Heart left ventricle (tissue), 16 donors: ENCODE measurements around the gene HTRA1. TPM values are rescaled to one million over a fixed set of nuclear protein-coding genes. Genes with fewer than 3 reads are reported as not detected.

Experiments used
- ATAC-seq, 4 donors: fragments of 200-7000 bp; cut with Tn5 transposase; one replicate each; pipeline ENCODE4 v1.9.1; 2020 to 2022; ENCODE audit warnings: moderate library complexity in 4 of 4, mild to moderate bottlenecking in 3 of 4, moderate number of reproducible peaks in 1 of 4
- DNase-seq, 5 donors: peaks; one replicate each; pipeline ENCODE4 v3.0.0-alpha.2; 2020
- H3K27ac ChIP-seq, 12 donors: fragments of 200-600 bp; sonication (generic) in 4 of 12; one replicate each; pipeline versions ENCODE4 v1.5.0 to v1.8.0; 2016 to 2022; ENCODE audit warnings: mild to moderate bottlenecking in 2 of 12
- H3K27me3 ChIP-seq, 9 donors: fragments of 200-600 bp; sonication (generic) in 2 of 9; one replicate each; pipeline versions ENCODE4 v1.5.1 to v1.8.0; 2016 to 2022; ENCODE audit warnings: mild to moderate bottlenecking in 3 of 9
- H3K36me3 ChIP-seq, 9 donors: fragments of 200-600 bp; sonication (generic) in 2 of 9; one replicate each; pipeline versions ENCODE4 v1.5.0 to v1.8.0; 2018 to 2022; ENCODE audit warnings: mild to moderate bottlenecking in 2 of 9
- H3K4me1 ChIP-seq, 12 donors: fragments of 200-600 bp; sonication (generic) in 4 of 12; one replicate each; pipeline versions ENCODE4 v1.5.0 to v1.8.0; 2016 to 2022; ENCODE audit warnings: mild to moderate bottlenecking in 3 of 12
- H3K4me3 ChIP-seq, 12 donors: fragments of 200-600 bp; sonication (generic) in 4 of 12; one replicate each; pipeline versions ENCODE4 v1.5.0 to v1.8.0; 2017 to 2022; ENCODE audit warnings: mild to moderate bottlenecking in 9 of 12, moderate library complexity in 4 of 12
- H3K9me3 ChIP-seq, 12 donors: fragments of 200-600 bp; sonication (generic) in 4 of 12; one replicate each; pipeline versions ENCODE4 v1.5.0 to v1.8.0; 2016 to 2022; ENCODE audit warnings: mild to moderate bottlenecking in 1 of 12
- CTCF ChIP-seq, 12 donors: fragments of 200-600 bp; sonication (generic) in 4 of 12; IDR thresholded peaks; one replicate each; pipeline versions ENCODE4 v1.5.0 to v1.8.0; 2018 to 2022; ENCODE audit warnings: antibody characterized with exemption in 12 of 12, mild to moderate bottlenecking in 5 of 12
- POLR2A ChIP-seq, 2 donors: fragments of 450-650 bp; IDR thresholded peaks; one replicate each; pipeline ENCODE4 v1.6.1; 2017; ENCODE audit warnings: antibody characterized with exemption in 2 of 2, mild to moderate bottlenecking in 2 of 2, moderate library complexity in 2 of 2
- WGBS, 4 donors: extraction: QIAGEN DNeasy Blood & Tissue Kit in 2 of 4; methylation state at CpG; one replicate each; pipeline versions ENCODE4 v1.1.5 to v1.1.7; 2013 to 2018; 5-methylcytosine and 5-hydroxymethylcytosine counted together
- intact Hi-C, 10 donors: fragments of 100-400 bp; cut with DNase I; formaldehyde crosslinking; loops; one replicate each; pipeline versions ENCODE4 v1.11.1 to v1.14.2; 2022
- polyA plus RNA-seq, 2 donors: library from polyadenylated mRNA; stranded (reverse); fragments of 200-250 nt; gene quantifications; one replicate each; pipeline ENCODE4 v1.2.3, GENCODE V29; 2013
- total RNA-seq, 9 donors: library from RNA; depleted of rRNA in 2 of 9; stranded (reverse); fragments of >200 nt in 2 of 9; fragmentation: NEBNext Ultra II Directional in 3 of 9; extraction: Animal tissue kit (Norgen Biotek cat#: 25700) in 3 of 9; gene quantifications; one replicate each; pipeline versions ENCODE4 v1.1.0 to v1.2.4, GENCODE V29; 2016 to 2023
- donor health status: ischemic (EF 13 %, LVEDD 7.1; RV severe dilation, severe dysfunction).
- donor health status: healthy with polysubstance abuse.
- donor health status: DM: no; HTN: yes; CAD: no.
- donor health status: DM: no; HTN: no; CAD: no.
- donor health status: ischemic (EF 25% LVEDD 6.9; RV normal size, moderate dysfunction).
- donor health status: ischemic (EF 25% LVEDD 5.7; RV mildly dilated, moderate dysfunction).
- donor health status: healthy.
- donor health status: DM: yes; HTN: yes; CAD: no.
- donor health status: ischemic (EF 35%, LVEDD 5.7; RV mildly dilated, moderate dysfunction).
- donor health status: nonischemic (EF 11% LVEDD 7.7; RV severe dilation, severe dysfunction).
- donor health status: DM: yes; HTN: yes; CAD: no.
- donor health status: PGD.
- donor health status: ischemic (EF 29% LVEDD 5.4; RV normal size, mild dysfunction).
- donor health status: nonischemic (EF 23%, LVEDD 6.1; RV moderate dilation, normal function).

Gene HTRA1
- total and polyA plus RNA-seq, 11 donors: 30.5 to 153 (median 54.5) TPM

GRCh38 chr10:122530177-122530576, 68.8 kb downstream of the HTRA1 start:
- TF ChIP-seq CTCF (IDR thresholded peaks at IDR 0.05) (no peak), POLR2A (IDR thresholded peaks at IDR 0.05) (no peak)
- H3K27ac ChIP-seq: peak overlapping the region in 6 of 12 donors; percentile 20 to 45 (median 34)
- peak in 3 of 5 donors; percentile 41 to 57 (median 48) for DNase-seq

GRCh38 chr10:122531261-122531660, 69.9 kb downstream of the HTRA1 start:
- H3K9me3 ChIP-seq: no peaks in the 10 kb centered on the region
- H3K4me3 ChIP-seq: no peak overlapping the region
- ATAC-seq: no peak
- H3K27ac ChIP-seq: no peak overlapping the region
- no peak for DNase-seq
- H3K27me3 ChIP-seq: no peaks in the 10 kb centered on the region
- intact Hi-C loops: no loop called here
- TF ChIP-seq CTCF (IDR thresholded peaks at IDR 0.05): no peak
- no peak for TF ChIP-seq POLR2A (IDR thresholded peaks at IDR 0.05)
- no peaks in the 10 kb centered on the region for H3K36me3 ChIP-seq
- WGBS, 4 donors: 92 to 96% (median 93%) methylated on average over 5 of the region's 5 CpGs
- peaks cover 0 to 16% (median 4%) of the 10 kb centered on the region in 12 donors for H3K4me1 ChIP-seq

More at GRCh38 chr10:122530177-122530576, 68.8 kb downstream of the HTRA1 start:
- WGBS, 4 donors: 54 to 62% (median 55%) methylated on average over 11 of the region's 11 CpGs
- Histone ChIP-seq H3K4me1 (peaks cover 0 to 16% (median 4%) of the 10 kb centered on the region in 12 donors), H3K4me3 (no peak overlapping the region), H3K27me3 (no peaks in the 10 kb centered on the region), H3K36me3 (no peaks in the 10 kb centered on the region), H3K9me3 (no peaks in the 10 kb centered on the region)
- peak in 3 of 4 donors; percentile 74 to 87 (median 81) for ATAC-seq
- intact Hi-C loops: no loop called here

GRCh38 chr10:122531939-122532338, 70.6 kb downstream of the HTRA1 start:
- H3K27ac ChIP-seq: no peak overlapping the region
- intact Hi-C loops: no loop called here

More at GRCh38 chr10:122531939-122532338, 70.6 kb downstream of the HTRA1 start:
- peaks cover 0 to 16% (median 4%) of the 10 kb centered on the region in 12 donors for H3K4me1 ChIP-seq
- TF ChIP-seq POLR2A (IDR thresholded peaks at IDR 0.05) (no peak), CTCF (IDR thresholded peaks at IDR 0.05) (no peak)
- DNase-seq (no peak), ATAC-seq (no peak)
- WGBS, 4 donors: 31 to 43% (median 37%) methylated on average over 3 of the region's 3 CpGs
- H3K9me3 ChIP-seq: no peaks in the 10 kb centered on the region
- no peaks in the 10 kb centered on the region for H3K36me3 ChIP-seq
- no peak overlapping the region for H3K4me3 ChIP-seq
- no peaks in the 10 kb centered on the region for H3K27me3 ChIP-seq
